RPMI7951 (cell line): Measurements from ENCODE around the gene TMEM150C. TPM values are rescaled to one million over a fixed set of nuclear protein-coding genes. Genes with fewer than 3 reads are reported as not detected.

Experiments used
- DNase-seq: peaks from one replicate; pipeline ENCODE4 v3.0.0-alpha.2; 2012; ENCODE audit warnings: low read depth
- total RNA-seq: library from RNA; depleted of rRNA; stranded (reverse); fragments of >200 nt; shearing (Covaris generic); gene quantifications from 2 replicates; pipeline ENCODE4 v1.2.3, GENCODE V29; 2014; rRNA removed

Gene TMEM150C
- 0.12 and 0.49 TPM in 2 replicates for total RNA-seq

DNA sequence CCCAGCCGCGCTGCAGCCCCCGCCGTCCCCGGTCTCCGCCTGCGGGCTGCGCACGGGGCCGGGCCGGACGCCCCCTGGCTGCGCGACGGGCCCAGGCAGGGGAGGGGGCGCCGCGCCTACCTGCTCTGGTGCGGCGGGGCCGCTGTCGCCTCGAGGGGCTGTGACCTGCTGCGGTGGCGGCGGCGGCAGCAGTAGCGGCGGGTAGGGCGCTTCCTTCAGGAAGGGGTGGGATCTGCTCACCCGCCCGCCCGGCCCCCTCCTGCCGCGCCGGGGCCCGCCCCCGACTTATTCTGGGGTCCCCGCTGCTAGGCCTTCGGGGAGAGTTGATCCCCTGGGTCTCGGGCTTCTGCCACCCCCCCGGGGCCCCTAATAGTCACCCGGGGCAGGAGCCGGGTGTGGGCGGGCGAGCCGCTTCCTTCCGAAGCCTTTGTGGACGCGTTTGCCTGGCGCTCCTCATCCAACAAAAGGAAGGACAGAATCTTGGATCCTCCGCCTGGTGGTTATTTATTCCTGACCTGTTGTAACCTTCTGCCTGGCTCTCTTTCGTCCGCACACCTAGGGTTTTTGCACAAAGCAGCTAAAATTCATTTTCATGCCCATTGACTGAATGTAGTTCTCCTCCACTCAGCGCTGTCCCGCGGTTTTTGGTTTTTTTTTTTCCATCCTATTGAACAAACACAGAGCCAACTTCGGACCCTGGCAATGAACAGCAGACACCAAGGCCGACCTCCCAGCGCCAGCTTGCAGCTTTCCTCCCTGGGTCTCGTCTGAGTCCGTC lies at the start of gene TMEM150C:
Gene TMEM150C (minus strand): TSS at position 203 of the 778 bp plus-strand sequence. CDS start 57,331 bp downstream, outside the sequence.
- DNase-seq = peak; percentile 11

DNA sequence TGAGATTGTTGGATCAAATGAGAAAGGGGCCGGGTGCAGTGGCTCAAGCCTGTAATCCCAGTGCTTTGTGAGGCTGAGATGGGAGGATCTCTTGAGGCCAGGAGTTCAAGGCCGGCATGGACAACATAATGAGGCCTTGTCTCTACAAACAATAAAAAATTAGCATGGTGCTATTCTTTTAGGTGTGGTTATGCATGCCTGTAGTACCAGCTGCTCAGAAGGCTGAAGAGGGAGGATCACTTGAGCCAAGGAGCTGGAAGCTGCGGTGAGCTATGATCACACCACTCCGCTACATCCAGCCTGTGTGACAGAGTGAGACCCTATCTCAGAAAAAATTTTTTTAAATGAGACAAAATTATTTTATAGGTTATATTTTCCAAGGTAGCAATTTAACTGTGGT lies 49.7 kb upstream of the TMEM150C start:
- DNase-seq = no peak

DNA sequence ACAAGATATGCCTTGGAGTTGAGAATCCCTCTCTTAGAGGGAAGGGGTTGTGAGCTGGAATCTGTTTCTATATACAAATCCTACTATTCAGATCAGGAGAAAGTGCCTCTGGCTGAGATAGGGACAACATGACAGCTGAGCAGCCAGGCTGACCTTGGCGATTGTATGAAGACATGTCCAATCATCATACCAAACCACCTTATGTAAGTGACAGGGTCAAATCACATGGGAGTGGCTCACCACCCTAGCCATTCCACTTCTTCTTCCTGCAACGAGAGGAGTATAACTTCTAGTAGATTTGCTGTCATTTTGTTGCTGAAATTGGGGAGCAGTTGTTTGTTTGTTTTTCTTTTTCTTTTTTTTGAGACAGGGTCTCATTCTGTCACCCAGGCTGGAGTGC lies 48.3 kb upstream of the TMEM150C start:
- DNase-seq = no peak

DNA sequence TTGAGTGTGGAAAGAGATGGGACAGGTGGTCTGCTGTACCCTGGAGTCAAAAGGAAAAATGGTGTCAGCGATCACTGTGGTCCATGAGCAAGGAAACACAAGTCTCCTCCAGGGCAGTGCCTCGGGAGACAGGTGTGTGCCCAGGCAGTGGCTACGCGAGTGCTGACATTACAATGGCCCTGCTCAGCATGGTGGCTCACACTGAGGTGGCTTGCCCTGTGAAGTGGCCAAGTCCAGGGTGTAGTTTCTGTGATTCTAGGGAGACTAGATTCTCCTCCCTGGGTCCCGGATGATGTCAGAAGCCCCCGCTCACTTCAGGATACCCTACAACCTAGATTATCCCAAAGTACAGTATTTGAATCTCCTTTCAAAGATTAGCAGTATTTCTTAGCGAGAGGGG lies 44.8 kb upstream of the TMEM150C start:
- no peak for DNase-seq

DNA sequence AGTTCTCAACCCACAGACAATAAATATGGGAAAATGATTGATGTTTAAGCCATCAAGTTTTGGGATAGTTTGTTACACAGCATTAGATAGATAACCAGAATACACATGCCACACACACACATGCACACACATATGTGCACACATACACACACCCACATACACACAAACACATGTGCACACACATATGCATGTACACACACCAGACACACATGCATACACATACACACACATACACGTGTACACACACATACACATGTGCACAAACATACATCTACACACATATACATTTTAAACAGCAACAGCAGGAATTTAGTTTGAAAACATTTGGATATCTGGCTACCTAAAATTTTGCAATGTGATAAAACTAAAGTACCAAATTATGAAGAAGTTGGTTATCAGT lies 42.7 kb upstream of the TMEM150C start:
- DNase-seq = no peak

DNA sequence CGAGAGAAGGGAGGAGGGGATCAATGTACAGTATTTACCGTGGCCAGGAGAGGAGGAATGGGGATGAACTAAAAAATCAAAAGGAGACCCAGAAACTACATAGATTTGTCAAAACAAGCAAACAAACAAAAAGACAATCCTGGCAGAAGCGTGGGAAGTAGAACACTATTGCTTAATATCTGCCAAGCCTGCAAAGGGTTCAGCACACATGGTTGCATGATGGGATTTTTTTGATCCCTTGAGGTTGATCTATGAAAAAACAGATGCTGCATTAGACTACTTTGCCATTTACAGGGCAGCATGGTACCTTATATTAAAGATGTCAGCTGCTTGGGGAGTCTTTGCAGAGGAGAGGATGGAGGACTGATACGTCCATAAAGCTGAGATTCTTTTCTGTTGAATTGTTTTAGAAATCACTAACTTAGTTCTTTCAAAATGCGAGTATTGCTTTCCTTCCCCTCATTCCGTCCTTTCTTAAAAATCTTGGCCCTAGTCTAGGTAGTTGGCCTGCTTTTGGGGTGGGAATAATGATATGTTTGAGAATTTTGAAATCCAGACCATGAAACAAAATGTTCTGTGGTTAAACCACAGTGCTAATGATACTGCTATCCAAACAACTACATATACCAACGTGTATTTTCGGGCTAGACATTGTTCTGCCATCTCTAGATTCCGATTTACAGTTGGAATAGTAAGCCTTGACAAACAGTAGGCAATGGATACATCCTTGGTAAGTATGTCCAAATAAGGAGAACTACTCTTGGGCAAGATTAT lies 39.6 kb upstream of the TMEM150C start:
- no peak for DNase-seq

DNA sequence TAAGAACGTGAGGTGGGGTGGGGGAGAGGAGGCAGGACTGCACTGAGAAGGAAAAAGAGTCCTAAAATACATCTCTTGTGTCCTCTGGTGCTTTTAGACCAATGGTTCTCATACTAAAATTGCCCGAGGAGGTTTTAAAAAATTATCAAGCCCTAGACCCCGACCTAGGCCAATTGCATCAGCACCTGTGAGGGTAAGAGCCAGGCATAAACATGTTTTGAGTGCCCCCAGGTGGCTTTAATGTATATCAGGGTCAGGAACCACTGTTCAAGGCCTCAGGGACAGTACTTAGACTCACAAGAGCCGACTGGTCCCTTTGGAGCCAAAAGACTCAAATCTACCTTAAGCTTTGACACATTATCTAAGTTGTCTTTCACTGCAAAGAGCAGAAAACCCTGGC lies 37.5 kb upstream of the TMEM150C start:
- DNase-seq = no peak

DNA sequence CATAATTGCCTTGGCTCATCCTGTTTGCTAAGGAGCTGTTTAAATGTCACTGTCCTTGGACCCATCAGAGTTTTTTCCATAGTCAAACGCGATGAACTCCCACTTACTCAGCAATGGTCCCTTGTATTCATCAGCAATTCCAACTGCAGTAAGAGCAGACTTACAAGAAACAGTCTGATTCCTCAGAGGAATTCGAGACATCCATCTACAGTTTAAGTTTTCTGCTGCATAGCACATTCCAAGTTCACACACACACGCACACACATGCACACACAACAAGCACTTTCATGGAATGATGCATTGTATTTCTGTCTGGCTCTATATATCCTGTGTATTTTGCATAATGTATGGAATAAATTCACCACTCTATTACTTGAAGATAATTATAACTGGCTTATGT lies 32.7 kb upstream of the TMEM150C start:
- no peak for DNase-seq

DNA sequence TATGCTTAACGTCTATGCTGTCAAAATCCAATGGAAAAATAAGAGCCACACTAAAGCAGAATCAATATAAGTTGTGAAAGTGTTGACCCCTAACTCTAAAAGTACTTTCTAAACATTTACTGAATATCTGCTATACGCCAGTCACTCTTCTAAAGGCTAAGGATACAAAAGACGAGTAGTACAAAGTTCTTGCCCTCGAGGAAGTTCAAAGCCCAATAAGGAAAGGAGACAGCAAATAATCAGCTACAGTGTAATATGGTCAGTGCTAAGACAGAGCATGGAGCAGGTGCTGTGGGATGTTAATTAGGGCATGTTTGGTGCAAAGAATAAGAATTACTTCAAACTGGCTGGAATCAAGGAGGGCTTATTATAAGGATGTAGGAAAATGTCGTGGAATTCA lies 31.6 kb upstream of the TMEM150C start:
- DNase-seq = no peak

DNA sequence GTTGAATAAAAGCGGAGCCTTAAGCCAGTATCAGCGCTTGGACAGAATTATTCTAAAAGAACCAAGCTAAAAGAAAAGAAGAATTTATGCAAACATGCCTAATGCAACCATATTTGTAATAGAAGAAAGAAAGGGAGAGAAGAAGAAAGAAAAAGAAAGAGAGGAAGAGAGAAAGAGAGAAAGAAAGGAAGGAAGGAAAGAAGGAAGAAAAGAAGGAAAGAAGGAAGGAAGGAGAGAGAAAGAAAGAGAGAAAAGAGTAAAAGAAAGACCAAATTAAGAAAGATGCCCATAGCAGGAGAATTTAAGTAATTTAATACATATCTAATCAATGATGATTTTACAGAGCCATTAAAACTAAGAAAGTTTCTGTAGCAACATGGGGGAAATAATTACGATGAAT lies 30.9 kb upstream of the TMEM150C start:
- DNase-seq = no peak

DNA sequence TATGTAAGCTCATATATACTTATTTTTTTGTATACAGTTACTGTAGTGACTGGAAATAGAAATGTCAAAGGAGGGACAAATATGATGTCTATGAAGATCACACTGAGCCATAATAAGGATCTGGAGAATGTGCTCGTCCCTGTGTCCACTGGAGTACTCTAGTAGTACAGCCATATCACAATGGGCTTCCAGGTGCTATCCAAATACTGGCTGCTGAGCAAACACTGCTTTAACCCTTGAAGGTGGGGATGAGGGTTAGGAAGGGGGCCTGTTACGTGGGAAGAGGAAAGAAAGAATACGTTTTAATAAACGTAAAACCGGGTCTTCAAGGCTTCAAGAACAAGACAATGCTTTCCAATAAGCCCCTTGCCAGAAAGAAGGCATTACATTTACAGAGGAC lies 29.8 kb upstream of the TMEM150C start:
- DNase-seq = no peak

DNA sequence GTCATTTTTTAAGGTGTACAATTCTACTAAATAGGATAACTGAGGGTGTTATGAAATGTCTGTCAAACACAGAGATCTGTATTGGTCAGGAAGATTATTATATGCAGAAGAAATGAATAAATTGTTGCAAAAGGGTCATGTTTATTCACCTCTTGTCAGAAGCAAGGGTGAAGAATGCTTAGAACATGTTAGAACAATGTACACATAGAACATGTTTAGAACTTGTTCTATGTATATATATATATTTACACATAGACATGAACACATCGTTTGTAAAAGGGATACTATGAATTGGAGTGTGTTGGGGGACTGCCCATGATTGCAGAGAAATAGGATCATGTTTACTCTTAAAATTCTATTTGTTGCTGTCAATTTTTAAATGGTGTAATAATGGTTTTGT lies 28.0 kb upstream of the TMEM150C start:
- DNase-seq = no peak

DNA sequence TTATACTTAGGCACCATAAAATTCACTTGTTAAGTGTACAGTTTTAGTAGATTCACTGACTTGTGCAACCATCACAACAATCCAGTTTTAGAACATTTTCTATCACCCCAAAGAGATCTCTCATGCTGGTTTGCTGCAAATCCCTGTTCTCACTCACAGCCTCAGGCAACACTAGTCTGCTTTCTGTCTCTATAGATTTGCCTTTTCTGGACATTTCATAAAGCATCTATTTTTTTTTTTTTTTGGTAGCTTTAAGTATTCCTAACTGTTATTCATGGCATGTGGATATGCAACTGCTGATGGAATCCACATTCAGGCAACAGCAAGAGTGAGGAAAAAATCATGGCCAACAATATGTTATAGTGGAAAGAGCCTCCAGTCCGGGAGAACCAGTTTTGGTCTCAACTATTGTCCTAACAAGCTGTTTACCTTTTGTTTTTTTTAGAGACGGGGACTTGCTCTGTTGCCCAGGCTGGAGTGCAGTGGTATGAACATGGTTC lies 27.0 kb upstream of the TMEM150C start:
- DNase-seq = no peak

DNA sequence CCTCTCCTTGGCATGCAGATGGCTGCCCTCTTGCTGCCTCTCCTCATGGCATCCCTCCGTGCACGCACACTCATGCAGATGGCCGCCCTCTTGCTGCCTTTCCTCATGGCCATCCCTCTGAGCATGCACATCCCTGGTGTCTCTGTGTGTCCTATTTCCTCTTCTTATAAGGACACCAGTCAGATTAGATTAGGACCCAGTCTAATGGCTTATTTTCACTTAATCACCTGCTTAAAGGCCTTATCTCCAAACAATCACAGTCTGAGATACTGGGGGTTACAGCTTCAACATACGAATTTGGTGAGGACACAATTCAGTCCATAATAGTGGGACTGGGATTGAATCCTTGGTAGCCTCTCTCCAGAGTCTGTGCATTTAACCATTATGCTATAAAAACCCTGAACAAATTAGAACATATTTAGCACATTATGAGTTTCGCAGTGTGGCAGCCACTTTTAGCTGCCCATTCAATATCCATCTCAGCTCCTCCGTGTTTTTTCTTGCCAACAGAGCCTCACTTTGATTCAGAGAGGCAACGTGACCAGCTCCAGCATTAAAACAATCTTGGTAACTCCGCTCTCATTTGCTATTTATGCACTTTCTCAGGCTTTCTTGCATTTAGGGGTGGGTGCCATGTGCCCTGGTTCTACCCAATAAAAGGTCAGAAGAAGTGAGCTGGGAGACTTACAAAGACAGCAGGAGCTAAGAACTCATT lies 26.2 kb upstream of the TMEM150C start:
- DNase-seq = no peak

DNA sequence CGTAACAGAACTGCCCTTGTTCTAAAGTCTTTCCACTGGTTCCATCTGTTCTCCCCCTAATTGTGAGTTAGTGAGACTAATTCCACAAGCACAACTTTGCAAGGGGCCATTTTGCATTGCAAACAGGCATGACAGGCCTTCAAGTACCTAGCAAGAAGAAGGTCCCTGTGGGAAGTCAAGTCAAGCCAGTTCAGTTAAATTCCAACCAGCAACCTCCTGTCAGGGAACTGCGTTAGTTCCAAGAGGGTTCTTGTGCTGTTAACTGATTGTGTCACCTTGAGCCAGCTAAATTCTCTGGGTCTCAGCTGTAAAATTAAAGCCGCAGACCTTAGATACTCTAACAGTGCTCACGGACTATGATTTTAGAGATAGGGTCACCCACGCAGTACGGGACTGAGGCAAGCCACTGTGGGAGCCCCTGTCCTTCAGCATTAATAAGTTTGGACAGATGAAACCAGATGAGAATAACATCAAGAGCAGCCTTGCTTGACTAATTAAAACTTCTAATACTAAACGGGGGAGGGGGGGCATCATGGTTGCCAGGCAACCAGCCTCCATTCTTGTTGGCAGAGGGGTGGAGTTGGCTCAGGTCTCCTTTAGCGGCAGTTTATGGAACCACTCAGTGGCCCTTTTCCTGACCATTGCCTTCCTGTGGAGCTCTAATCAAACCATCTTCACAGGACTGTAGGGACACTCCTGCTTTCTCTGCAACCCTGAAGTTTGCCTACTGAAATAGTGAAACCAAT lies 24.1 kb upstream of the TMEM150C start:
- no peak for DNase-seq

DNA sequence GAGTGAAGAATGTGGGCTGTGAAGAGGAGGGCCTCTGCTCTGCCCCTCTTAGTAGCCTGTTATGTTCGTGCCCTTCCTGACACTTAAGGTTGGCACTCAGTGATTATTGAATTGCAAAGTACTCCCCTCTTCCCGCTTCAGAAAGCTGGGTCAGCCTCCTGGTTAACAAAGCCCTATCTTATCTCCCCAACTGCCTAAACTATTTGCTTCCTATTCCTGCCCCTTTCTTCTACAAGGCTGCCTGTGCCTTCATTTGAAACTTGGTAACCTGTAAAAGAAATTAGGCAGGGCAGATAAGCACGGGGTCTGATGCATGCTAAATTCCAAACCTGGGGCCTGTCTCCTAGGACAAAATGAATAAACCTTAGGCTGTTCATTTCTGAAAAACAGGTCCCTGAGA lies 23.1 kb upstream of the TMEM150C start:
- DNase-seq = no peak

DNA sequence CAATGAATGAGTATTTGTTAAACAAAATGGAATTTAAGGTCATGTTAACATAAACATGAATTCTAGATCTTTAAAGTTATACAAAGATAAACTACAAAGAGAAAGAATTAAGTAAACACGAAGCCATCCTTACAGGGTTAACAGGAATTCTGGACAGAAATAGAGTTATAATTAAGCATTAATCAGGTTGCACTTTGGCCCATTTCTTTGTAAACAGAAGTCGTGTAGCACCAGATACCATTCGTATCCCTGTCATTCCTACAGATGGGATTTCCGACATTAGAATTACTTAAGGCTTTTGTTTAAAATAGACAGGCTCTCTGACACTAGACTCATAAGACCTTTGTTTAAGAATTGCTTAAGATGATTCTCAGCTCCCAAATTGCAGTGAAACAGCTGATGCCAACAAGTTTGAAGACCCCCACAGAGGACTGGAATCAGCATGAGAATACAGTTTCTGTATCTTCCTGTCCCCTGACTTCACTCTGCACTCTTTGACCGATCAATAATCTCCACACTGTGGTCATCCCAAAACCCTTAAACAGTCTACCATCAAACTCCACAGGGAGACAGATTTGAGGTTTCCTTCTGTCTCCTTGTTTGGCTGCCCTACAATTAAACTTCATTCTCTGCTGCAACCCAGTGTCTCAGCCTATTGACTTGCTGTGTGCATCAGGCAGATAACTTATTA lies 22.3 kb upstream of the TMEM150C start:
- no peak for DNase-seq

DNA sequence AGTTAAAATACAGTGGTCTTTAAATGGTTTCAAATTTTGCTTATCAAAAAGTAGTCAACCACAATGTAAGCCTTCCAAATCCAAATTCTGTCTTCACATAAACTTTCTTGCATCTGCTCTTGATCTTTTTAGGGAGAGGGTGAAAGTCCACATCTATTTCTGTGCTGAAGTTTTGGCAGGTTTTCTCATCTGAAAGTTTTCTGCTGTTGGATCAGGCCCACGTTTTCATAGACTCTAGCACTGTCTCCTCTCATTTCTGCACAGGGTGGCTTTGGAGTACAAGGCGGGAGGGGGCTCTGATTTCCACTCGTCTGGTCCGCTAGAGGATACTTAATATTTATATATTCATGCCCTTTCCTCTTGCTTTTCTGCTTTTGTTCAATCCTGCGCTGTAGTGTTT lies 18.1 kb upstream of the TMEM150C start:
- DNase-seq = no peak

DNA sequence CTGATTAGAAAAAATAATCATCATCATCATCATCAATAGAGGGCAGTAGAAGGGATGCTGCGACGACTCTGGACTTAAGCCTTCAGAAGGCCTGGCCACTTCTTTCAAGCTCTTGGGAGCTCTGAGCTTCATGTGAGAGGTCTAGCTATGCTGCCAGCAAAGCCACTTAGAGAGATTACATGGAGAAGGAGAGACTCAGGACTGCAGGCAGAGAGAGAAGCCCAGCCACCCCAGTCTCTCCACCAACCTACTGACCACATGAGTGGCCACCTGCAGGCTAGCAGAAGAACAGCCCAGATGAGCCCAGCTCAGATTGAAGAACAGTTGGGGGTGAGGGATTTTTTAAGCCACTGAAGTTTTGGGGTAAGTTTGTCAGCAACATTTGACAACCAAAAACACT lies 17.1 kb upstream of the TMEM150C start:
- peak; percentile 2 for DNase-seq

DNA sequence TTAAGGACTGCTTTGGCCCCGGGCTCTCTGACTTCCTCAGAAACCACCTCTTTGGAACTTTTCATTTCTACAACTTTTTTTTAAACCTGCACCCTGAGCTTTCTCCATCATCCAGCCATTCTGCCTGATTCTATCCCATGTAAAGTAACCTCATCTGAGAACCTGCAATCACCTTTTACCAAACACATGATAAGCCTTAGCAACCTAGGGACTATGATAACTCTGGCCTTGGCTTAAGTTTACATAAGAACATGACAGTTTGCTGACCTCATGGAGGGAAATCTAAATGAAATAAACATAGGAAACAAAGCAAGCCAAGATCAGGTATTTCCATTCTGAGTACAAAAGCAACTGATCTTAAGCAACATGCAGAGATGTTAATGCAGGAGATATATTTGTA lies 15.7 kb upstream of the TMEM150C start:
- DNase-seq = no peak

DNA sequence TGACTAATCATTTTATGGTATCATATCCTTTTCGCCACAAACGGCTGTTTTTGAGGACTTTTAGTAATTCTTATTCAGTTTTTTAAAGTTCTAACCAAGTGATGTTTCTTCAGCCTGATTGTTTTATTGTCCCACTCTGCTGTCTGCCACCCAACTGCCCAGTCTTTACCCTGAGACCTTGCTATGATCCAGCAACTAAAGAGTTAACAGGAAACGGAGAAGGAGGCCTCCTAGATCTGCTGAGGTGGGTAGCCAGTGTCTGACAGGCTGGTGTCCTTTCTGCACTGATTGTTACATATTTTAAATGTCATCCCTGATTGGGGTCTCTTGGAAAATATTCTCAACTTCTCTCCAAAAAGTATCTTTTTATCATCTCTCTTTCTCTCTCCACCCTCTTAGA lies 7.9 kb upstream of the TMEM150C start:
- no peak for DNase-seq
